Sigmoid colon (tissue), 3 donors: ENCODE measurements around the gene KIF22.

Source experiments
- CTCF ChIP-seq, 4 experiments: fragments of 450-650 bp in 3 of 4; fragments of 200-600 bp in 1 of 4; IDR thresholded peaks; one replicate each; pipeline ENCODE4 v1.5.1; 2016 to 2019; ENCODE audit warnings: antibody characterized with exemption in 4 of 4, mild to moderate bottlenecking in 3 of 4, moderate library complexity in 2 of 4
- POLR2A ChIP-seq, 2 donors: fragments of 450-650 bp; IDR thresholded peaks; one replicate each; pipeline ENCODE4 v1.6.1; 2016; ENCODE audit warnings: antibody characterized with exemption in 2 of 2, mild to moderate bottlenecking in 2 of 2, moderate library complexity in 2 of 2

GRCh38 chr16:29747947-29748759, 42.4 kb upstream of the KIF22 start:
- TF ChIP-seq CTCF (IDR thresholded peaks at IDR 0.05) (no peak), POLR2A (IDR thresholded peaks at IDR 0.05) (no peak)
